GM21786 (cell line): Measurements from ENCODE around the gene FGF2.
"Not testable (repeated sequence)": the region's sequence is repeated elsewhere in the genome, so short reads cannot be mapped to it uniquely, and the experiment has no call there.

ENCODE experiments used
- ATAC-seq: cut with Tn5 transposase; IDR thresholded peaks from one replicate; pipeline ENCODE4 v1.9.1; 2021; ENCODE audit not compliant: unreplicated experiment

Gene FGF2

DNA sequence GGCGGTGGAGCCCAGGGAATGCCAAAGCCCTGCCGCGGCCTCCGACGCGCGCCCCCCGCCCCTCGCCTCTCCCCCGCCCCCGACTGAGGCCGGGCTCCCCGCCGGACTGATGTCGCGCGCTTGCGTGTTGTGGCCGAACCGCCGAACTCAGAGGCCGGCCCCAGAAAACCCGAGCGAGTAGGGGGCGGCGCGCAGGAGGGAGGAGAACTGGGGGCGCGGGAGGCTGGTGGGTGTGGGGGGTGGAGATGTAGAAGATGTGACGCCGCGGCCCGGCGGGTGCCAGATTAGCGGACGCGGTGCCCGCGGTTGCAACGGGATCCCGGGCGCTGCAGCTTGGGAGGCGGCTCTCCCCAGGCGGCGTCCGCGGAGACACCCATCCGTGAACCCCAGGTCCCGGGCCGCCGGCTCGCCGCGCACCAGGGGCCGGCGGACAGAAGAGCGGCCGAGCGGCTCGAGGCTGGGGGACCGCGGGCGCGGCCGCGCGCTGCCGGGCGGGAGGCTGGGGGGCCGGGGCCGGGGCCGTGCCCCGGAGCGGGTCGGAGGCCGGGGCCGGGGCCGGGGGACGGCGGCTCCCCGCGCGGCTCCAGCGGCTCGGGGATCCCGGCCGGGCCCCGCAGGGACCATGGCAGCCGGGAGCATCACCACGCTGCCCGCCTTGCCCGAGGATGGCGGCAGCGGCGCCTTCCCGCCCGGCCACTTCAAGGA is at the start of gene FGF2:
FGF2 (plus strand) TSS at position 279 of the 705 bp plus-strand sequence; CDS start at position 623, 344 bp downstream.
- ATAC-seq: peak; percentile 4

DNA sequence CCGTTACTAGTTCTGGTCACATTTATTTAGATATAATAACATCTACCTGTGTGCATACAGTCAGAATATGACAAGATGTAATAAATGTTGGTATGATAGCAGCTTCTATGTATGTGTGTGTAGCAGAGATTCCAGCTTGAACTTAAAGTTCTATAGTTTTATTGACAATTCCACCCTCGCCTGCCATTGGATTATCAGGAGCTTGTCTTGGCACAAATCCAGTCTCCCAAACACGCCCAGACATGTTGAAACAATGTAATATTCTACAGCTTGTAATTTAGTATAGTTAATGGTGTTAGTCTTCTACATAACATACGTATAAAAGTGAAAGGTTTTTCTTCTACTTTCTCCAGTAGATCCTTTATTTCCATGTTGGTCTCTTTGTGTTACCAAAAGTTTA is 49.7 kb upstream of the FGF2 start:
- ATAC-seq: no peak

DNA sequence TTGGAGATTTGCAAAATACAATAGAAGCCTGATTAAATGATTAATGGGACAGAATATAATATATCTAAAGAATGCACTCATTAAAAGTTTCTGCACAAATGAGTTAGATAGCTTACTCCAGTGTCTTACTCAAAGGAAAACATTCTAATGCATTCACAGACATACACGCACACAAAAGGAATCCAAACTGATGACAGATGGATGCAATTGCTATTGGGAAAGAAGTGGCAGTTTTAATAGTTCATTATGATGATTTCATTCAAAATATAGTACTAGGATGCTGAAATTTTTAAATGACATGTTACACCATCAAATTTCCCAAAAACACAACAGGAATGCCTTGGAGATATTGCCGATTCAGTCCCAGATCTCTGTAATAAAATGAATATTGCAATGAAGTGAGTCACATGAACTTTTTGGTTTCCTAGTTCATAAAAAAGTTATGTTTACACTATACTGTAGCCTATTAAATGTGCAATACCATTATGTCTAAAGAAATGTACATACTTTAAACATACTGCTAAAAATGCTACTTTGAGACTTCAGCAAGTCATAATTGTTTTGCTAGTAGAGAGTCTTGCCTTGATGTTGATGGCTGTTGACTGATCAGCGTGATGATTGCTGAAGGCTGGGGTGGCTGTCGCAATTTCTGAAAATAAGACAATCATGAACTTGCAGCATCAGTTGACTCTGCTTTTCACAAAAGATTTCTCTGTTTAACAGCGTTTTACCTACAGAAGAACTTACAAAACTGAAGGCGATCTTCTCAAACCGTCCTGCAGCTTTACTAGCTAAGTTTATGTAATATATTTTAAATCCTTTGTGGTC is 48.6 kb upstream of the FGF2 start:
- ATAC-seq: no peak

DNA sequence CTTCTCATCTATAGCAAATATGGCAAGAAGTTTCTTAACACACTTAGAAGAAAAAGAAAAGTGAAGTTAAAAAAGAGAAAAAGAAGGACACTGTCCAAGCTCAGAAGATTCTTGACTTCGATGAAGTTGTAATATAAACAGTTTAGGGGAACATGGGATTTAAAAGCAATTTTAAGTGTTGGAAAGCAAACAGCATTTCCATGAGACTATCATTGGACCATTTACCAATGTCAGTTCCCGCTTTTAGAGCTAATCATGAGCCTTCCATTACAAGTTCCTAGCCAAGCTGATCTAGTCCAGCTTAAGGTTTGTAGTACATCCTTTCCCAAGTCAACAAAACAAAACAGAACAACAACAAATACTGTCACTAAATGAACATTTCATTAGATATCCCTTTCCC is 45.1 kb upstream of the FGF2 start:
- ATAC-seq: no peak

DNA sequence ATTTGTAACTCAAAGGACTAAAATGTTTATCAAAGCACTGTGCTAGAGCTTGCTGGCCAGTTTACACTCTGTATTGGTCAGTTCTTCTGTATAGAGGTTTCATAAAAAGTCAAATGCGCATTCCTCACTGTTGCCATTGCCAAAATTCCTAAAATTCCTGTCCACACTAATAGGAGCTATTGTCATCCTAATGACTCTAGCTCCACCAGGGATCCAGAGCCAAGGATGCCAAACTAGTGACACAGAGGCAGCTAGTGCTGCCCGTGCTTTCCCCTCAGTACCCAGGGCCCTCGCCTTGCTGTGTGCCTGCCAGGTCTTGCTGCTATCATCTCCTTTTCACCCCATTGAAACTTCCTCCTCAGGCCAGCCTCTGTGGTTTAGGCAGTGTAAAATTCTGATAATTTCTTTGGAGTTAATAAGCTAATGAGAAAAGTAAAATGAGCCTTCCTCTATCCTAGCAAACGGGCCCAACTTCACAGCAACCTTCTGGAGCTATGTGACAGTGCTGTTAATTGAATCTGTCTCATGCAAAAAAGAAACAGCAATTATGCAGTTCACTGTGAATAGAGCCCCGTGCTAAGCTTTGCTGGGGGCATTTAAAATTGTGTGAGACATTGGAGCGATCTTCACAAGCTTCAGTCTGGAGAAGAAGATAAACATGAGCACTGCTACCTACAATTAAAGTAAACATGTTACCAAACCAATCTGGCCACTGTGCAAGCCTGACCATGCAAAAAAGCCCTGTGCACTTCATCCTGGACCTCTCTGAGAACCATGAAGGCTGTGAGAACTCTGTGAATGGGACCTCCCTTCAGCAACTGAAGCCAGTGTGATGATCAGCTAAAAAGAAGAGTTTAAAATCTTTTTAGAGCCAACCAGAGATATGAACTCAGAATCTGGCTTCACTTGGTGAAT is 43.1 kb upstream of the FGF2 start:
- ATAC-seq: no peak

DNA sequence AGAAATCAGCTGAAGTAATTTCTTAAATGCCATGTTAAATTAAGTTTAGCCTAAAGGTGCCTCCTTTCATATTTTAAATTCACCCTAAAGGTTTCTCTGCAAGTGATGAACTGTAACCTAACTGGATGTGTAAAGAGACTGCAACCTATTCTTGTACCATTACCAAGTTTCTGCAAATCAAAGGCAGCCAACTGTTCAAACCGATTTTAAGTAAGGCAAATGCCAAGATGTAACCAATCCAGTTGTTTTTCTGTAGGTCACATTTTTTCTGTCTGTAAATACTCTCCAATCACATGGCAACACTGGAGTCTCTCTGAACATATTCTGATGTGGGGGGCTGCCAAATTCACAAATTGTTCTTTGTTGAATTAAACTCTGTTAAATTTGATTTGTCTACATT is 42.4 kb upstream of the FGF2 start:
- no peak for ATAC-seq

DNA sequence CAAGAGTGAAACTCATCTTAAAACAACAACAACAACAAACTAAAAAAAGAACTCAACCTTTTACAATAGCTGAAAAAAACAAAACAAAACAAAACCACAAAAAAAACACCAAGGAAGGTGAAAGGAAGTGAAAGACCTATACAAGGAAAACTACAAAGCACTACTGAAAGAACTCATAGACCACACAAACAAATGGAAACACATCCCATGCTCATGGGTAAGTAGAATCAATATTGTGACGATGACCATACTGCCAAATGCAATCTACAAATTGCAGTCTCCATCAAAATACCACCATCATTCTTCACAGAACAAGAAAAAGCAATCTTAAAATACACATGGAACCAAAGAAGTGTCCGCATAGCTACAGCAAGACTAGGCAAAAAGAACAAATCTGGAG is 41.5 kb upstream of the FGF2 start:
- no peak for ATAC-seq

DNA sequence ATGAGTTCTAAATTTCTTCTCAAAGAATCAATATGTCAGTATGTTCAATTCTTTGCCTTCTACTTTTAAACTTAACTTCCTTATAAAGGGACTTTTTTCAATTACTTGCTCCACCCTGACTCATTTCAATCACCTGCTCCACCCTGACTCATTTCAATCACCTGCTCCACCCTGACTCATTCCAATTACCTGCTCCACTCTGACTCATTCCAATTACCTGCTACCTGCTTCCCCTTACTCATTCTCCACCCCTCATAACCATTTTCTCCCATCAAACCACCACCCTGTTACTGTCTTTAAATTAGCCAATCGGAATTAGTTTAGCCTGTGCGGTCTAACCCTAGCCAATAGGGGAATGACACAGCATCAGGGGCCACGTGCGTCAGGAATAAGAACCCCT is 40.3 kb upstream of the FGF2 start:
- ATAC-seq: not testable (repeated sequence)

DNA sequence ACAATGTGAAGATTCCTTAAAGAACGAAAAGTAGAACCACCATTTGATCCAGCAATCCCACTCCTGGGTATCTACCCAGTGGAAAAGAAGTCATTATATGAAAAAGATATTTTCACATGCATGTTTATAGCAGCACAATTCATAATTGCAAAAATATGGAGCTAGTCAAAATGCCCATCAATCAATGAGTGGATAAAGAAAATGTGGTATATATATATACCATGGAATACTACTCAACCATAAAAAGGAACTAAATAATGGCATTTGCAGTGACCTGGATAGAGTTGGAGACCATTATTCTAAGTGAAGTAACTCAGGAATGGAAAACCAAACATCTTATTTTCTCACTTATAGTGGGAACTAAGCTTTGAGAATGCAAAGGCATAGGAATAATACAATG is 39.7 kb upstream of the FGF2 start:
- ATAC-seq: not testable (repeated sequence)

DNA sequence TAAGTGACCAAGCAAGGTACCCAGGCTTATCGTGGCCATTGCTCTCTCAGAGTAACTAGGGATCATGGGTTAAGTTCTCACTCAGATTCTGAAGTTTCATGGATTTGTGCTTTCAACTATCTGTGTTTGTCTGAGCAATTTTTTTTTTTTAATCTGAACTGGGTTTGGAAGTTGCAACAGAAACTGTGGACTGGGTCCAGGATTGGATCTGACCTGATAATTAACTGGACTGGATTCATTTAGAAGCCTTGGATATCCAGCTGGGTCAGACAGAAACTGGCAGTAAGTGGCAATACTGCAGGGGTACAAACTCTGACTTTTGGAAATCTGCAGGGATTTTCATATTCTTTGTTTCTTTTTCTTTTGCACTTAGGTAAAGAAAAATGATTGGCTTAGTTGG is 38.7 kb upstream of the FGF2 start:
- ATAC-seq: no peak

DNA sequence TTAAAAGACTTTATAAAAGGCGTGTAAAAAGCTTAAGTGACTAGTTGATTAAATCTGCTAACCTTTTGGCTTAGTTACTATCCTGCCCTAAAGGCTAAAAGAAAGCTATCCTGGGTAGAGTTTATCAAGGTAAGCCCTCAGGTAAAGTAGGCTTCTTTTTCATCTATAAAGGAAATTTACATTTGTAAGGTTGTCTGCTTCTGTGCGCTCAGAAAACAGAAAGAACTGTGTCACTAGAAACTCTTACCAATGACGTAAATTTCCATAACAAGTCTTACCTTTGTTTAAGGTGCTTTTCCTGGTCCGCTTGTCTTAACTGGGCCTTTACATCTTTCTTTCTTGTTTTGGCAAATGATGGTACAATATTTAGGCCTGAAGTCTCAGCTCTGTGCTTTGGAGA is 37.7 kb upstream of the FGF2 start:
- ATAC-seq: no peak

DNA sequence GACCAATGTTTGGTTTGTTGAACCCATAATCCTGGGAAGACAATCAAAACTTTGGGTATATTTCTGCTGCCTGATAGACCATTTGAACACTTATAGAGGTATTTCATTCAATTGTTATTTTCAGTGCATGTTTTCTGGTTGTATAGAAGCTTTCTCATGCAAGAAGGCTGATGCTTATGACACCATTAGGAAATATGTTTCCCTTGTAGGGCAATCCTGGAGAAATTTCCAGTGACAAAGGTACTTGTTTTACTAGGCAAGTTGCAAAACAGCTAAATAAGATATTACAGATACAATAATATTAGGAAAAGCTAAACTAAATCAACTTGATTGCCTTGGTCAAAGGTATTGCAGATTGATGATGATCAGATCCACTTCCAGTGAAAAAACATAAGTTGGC is 32.8 kb upstream of the FGF2 start:
- ATAC-seq: no peak

DNA sequence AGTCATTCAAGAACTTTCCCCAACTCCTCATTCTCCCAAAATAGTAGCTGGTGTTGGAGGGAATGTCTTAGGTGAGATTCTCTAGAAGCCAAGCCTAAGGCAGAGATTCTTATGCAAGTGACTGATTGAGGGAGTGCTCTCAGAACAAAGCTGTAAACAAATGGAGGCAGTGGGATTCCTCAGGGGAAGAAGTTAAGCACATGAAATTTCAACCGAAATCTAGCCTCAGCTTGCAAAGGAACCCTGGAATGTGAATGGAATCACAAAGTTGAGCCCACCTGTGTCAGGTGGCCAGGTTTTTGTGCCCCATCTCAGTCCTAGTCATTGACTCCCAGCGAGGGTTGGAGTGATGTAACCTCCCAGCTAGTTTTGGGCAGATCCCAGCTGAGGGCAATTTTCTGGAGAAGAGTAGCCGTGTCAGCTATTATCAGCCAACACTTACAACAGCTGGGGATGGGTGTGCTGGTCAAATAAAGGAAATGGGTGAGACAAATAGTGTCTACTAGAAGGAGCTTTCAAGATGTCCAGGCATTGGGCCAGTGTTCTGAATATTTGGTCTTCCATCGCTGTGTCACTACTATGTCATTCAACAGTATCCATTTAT is 29.7 kb upstream of the FGF2 start:
- ATAC-seq: no peak

DNA sequence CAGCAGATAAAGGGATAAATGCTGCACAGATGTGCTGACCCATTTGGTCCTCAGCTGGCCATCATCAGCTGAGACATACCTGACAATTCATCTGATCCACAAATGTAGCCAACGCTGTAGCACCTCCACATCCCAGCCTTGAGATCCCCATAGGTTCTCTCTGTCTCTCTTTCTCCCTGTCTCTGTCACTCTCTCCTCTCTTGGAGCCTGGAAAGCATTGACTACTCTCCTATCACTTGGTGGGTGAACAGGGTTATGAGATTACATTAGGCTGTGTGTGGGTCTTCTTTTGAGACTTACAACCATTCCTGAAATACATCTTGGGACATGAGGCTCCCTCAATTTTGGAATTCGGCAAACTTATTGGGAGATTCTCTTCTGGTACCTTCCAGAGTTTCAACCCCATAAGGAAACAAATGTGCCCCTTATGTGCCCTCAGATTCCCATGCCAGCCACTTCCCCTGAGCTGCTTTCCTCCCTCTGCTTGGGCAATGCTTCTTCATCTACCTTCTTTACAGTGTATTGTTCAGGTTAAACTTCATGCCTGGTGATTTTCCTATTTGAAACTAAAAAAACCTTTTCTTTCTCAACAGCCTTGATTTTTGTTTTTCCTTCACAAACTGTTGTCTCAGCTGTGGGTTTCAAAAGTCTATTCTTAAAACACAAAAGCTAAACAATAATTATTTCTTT is 29.1 kb upstream of the FGF2 start:
- ATAC-seq: no peak

DNA sequence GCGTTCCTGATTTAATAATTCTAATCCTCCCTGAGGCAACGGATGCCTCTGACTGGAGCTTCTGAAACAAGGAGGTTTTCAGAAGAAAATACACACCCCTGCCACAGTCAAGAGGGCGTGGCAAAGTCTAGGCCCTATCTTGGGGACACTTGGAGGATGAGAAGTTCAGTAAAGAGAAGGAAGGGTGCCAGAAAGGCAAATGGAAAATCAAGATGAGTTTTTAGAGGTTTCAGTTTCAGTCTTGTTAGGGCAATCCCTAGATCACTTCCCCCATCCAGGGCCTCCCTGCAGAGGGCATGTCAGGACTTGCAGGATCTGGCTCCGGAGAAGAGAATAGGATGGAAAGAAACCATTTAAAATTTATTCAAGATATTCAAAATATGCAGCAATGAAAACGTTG is 28.5 kb upstream of the FGF2 start:
- ATAC-seq: no peak

DNA sequence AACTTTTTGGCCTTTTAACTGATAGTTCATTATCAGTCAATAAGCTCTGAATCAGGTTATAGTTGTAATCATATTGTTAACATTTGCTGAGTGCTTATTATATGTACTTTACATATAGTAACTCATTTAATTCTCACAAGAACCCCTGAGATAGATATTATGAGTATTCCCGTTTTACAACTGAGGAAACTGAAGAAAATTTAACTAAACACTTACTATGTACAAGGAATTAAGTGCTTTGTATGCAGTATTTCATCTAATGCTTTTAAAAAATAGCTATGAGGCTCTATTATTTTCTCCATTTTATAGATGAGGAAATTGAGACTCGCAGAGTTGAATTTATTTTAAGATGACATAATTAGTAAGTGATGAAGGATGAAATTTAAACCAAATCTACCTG is 27.7 kb upstream of the FGF2 start:
- no peak for ATAC-seq

DNA sequence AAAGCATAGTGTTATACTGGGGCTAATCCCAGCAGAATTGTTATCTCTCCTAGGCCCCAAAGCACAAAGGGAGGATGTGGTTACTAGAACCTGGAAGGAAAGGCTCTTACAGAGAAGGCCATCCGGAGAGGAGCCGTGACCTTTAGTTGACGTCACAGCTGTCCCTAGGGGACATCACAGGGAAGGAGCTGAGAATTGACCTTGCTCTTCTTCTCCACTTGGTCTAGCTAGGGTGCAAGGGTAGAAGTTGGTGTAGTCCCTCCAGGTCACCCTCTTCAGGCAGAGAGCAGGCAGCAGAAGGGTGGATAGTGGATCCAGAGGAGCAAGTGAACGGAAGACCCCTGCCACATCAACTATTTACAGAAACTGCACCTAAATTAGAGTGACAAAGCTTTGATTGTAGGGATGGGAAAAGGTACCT is 22.8 kb upstream of the FGF2 start:
- no peak for ATAC-seq

DNA sequence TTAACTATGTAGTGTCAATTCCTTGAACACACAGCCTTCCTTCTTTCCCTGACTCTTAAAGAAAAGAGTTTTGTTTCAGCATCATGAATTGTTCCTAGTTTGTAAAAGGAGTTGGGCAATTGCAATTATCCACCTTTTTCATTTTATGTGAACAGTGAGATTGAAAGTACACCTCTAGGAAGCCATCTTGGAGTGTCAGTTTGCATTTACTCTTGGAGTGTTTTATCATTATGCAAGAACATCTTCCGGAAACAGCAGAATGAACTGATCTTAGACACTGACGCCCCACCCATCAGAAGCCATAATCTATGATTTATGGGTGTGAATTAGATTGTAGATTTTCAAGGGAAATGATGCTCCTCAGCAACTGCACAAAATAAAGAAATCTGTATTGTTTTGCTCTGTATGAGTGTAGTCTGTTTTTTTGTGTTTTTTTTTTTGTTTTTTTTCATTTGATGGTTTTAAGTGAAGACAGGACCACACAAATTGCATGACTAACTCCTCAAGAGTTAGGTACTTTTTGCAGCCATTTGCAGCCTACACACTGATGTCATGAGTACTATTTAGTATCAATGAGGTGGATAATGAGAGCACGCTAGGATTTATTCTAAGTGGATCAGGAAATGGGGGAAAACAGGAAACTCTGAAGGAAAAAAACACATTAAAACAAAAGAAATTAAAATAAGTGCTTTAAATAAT is 19.5 kb upstream of the FGF2 start:
- no peak for ATAC-seq

DNA sequence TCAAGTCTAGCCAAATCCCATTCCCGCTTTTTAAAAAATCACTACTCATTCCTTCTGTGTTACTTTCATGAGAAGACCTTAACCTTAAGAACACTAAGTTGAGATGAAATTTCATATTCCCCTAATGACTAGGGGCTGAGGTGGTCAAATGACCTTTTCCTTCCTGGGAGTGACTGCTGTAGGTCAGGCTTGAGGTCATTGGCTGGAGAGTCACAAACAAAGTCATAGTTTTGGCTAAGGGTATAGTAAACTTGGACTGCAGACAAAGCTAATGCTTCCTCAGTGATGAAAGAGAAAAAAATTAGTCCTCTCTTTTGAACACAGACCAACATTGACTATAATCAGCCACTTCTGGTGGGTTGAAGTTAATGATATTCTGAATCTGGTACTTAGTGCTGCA is 16.0 kb upstream of the FGF2 start:
- no peak for ATAC-seq

DNA sequence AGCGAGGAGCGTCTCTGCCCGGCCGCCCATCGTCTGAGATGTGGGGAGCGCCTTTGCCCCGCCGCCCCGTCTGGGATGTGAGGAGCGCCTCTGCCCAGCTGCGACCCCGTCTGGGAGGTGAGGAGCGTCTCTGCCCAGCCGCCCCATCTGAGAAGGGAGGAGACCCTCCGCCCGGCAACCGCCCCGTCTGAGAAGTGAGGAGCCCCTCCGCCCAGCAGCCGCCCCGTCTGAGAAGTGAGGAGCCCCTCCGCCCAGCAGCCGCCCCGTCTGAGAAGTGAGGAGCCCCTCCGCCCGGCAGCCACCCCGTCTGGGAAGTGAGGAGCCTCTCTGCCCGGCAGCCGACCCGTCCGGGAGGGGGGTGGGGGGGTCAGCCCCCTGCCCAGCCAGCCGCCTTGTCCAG is 14.8 kb upstream of the FGF2 start:
- not testable (repeated sequence) for ATAC-seq
